OCI-LY7 (cell line): ENCODE results near the gene TPST1.

Experiments used
- CTCF ChIP-seq: fragments of 200-600 bp; sonication (generic); conservative IDR thresholded peaks from 2 replicates; pipeline ENCODE4 v1.5.1; 2014; ENCODE audit warnings: mild to moderate bottlenecking, antibody characterized with exemption, low read length, moderate library complexity, mixed read lengths
- EZH2phosphoT487 ChIP-seq: fragments of 200-600 bp; sonication (generic); IDR thresholded peaks from 2 replicates; pipeline ENCODE4 v1.6.1; 2018; ENCODE audit warnings: low read depth, borderline replicate concordance, mild to moderate bottlenecking, mixed run types, antibody characterized with exemption, low read length, moderate library complexity, mixed read lengths

- no peak for TF ChIP-seq CTCF
- no peak for TF ChIP-seq EZH2phosphoT487
Measured at GRCh38 chr7:66237906-66238772, 33.0 kb downstream of the TPST1 start.
